ENCODE results near the gene BACH1. TPM values are rescaled to one million over a fixed set of nuclear protein-coding genes. Genes with fewer than 3 reads are reported as not detected.

BACH1 gene
- polyA plus RNA-seq, 1 donor from 2014 or later: 29.7 TPM

GRCh38 chr21:29350246-29350779, 51.6 kb downstream of the BACH1 start:
- Histone ChIP-seq H3K79me2 (replicated peaks; ENCODE audit: insufficient read depth, low read length) (no peaks in the 10 kb centered on the region), H3K4me2 (ENCODE audit: low read length) (no peak overlapping the region), H3F3A (ENCODE audit: insufficient read depth, low read length, poor library complexity, severe bottlenecking) (no peaks in the 10 kb centered on the region)

GRCh38 chr21:29351691-29352090, 53.0 kb downstream of the BACH1 start:
- no peaks in the 10 kb centered on the region for H3K36me3 ChIP-seq (ENCODE audit: insufficient read depth, low read length)
- H2AFZ ChIP-seq (ENCODE audit: low read depth, low read length): no peak overlapping the region
- no peaks in the 10 kb centered on the region for H4K20me1 ChIP-seq (ENCODE audit: insufficient read depth)
- H3K27ac ChIP-seq (ENCODE audit: low read length): no peak overlapping the region
- no peaks in the 10 kb centered on the region for H3K27me3 ChIP-seq (ENCODE audit: insufficient read depth, low read depth, low read length)
- H3K79me2 ChIP-seq (replicated peaks; ENCODE audit: insufficient read depth, low read length): no peaks in the 10 kb centered on the region
- H3K9me2 ChIP-seq (ENCODE audit: insufficient read depth, low read length): no peaks in the 10 kb centered on the region
- no peak overlapping the region for H3K4me2 ChIP-seq (ENCODE audit: low read length)
- no peak overlapping the region for H3K4me3 ChIP-seq (ENCODE audit: low read length)
- no peaks in the 10 kb centered on the region for H3F3A ChIP-seq (ENCODE audit: insufficient read depth, low read length, poor library complexity, severe bottlenecking)
- no peaks in the 10 kb centered on the region for H3K9me3 ChIP-seq (ENCODE audit: low read length)
- no peak overlapping the region for H3K9ac ChIP-seq (ENCODE audit: low read length)
- TF ChIP-seq REST (IDR thresholded peaks at IDR 0.05; ENCODE audit: borderline replicate concordance) (no peak), CTCF (IDR thresholded peaks at IDR 0.05; ENCODE audit: poor library complexity, severe bottlenecking) (no peak), POLR2AphosphoS5 (IDR thresholded peaks at IDR 0.05) (no peak), EZH2 (IDR thresholded peaks at IDR 0.05; ENCODE audit: borderline replicate concordance, insufficient read depth, low read length, poor library complexity, severe bottlenecking) (no peak), SMC3 (conservative IDR thresholded peaks at IDR 0.05; ENCODE audit: poor library complexity) (no peak), MXI1 (conservative IDR thresholded peaks at IDR 0.05; ENCODE audit: poor library complexity, severe bottlenecking) (no peak)

More at GRCh38 chr21:29350246-29350779, 51.6 kb downstream of the BACH1 start:
- Histone ChIP-seq H2AFZ (ENCODE audit: low read depth, low read length) (no peak overlapping the region), H3K27ac (ENCODE audit: low read length) (no peak overlapping the region), H3K9me2 (ENCODE audit: insufficient read depth, low read length) (no peaks in the 10 kb centered on the region), H3K27me3 (ENCODE audit: insufficient read depth, low read depth, low read length) (no peaks in the 10 kb centered on the region), H3K36me3 (ENCODE audit: insufficient read depth, low read length) (no peaks in the 10 kb centered on the region), H3K9me3 (ENCODE audit: low read length) (no peaks in the 10 kb centered on the region), H4K20me1 (ENCODE audit: insufficient read depth) (no peaks in the 10 kb centered on the region), H3K4me3 (ENCODE audit: low read length) (no peak overlapping the region), H3K9ac (ENCODE audit: low read length) (no peak overlapping the region)
- TF ChIP-seq TAF1 (IDR thresholded peaks at IDR 0.05; ENCODE audit: low read depth): no peak
- TF ChIP-seq REST (IDR thresholded peaks at IDR 0.05; ENCODE audit: borderline replicate concordance): no peak
- no peak for TF ChIP-seq CTCF (IDR thresholded peaks at IDR 0.05; ENCODE audit: poor library complexity, severe bottlenecking)
- no peak for TF ChIP-seq RAD21 (conservative IDR thresholded peaks at IDR 0.05)
- TF ChIP-seq POLR2AphosphoS5 (IDR thresholded peaks at IDR 0.05): no peak
- no peak for TF ChIP-seq SMC3 (conservative IDR thresholded peaks at IDR 0.05; ENCODE audit: poor library complexity)
- TF ChIP-seq MXI1 (conservative IDR thresholded peaks at IDR 0.05; ENCODE audit: poor library complexity, severe bottlenecking): no peak
- TF ChIP-seq EZH2 (IDR thresholded peaks at IDR 0.05; ENCODE audit: borderline replicate concordance, insufficient read depth, low read length, poor library complexity, severe bottlenecking): no peak

All from neural cell (in vitro differentiated cells).